GM21447 (cell line): Measurements from ENCODE around the gene HCRTR2.
"Not testable (repeated sequence)": the region's sequence is repeated elsewhere in the genome, so short reads cannot be mapped to it uniquely, and the experiment has no call there.

Source experiments
- ATAC-seq: cut with Tn5 transposase; IDR thresholded peaks from one replicate; pipeline ENCODE4 v1.9.1; 2021; ENCODE audit not compliant: unreplicated experiment

HCRTR2 gene

GRCh38 chr6:55210952-55211351 is 36.6 kb downstream of the HCRTR2 start:
- no peak for ATAC-seq

GRCh38 chr6:55212156-55212555 is 37.8 kb downstream of the HCRTR2 start:
- ATAC-seq: no peak

GRCh38 chr6:55220961-55221360 is 46.6 kb downstream of the HCRTR2 start:
- no peak for ATAC-seq

GRCh38 chr6:55227862-55228261 is 53.5 kb downstream of the HCRTR2 start:
- ATAC-seq: no peak

GRCh38 chr6:55239099-55239498 is 64.8 kb downstream of the HCRTR2 start:
- ATAC-seq: no peak

GRCh38 chr6:55240975-55241605 is 66.8 kb downstream of the HCRTR2 start:
- not testable (repeated sequence) for ATAC-seq

GRCh38 chr6:55250400-55250799 is 76.1 kb downstream of the HCRTR2 start:
- no peak for ATAC-seq

- ATAC-seq: no peak
Measured at GRCh38 chr6:55255113-55255512, 80.8 kb downstream of the HCRTR2 start.

GRCh38 chr6:55260181-55260580 is 85.9 kb downstream of the HCRTR2 start:
- no peak for ATAC-seq

GRCh38 chr6:55265409-55266114 is 91.2 kb downstream of the HCRTR2 start:
- no peak for ATAC-seq

GRCh38 chr6:55266896-55267295 is 92.6 kb downstream of the HCRTR2 start:
- no peak for ATAC-seq

- ATAC-seq: peak; percentile 53
Measured at GRCh38 chr6:55276745-55277530, 102.6 kb downstream of the HCRTR2 start.

GRCh38 chr6:55277646-55278045 is 103.3 kb downstream of the HCRTR2 start:
- ATAC-seq: no peak

- no peak for ATAC-seq
Measured at GRCh38 chr6:55281215-55281614, 106.9 kb downstream of the HCRTR2 start.

- no peak for ATAC-seq
Measured at GRCh38 chr6:55282115-55282514, 107.8 kb downstream of the HCRTR2 start.

- ATAC-seq: no peak
Measured at GRCh38 chr6:55286824-55287223, 112.5 kb downstream of the HCRTR2 start.

GRCh38 chr6:55290736-55291135 is 116.4 kb downstream of the HCRTR2 start:
- no peak for ATAC-seq

- no peak for ATAC-seq
Measured at GRCh38 chr6:55293116-55293515, 118.8 kb downstream of the HCRTR2 start.

GRCh38 chr6:55297214-55297613 is 122.9 kb downstream of the HCRTR2 start:
- not testable (repeated sequence) for ATAC-seq

GRCh38 chr6:55299286-55299985 is 125.1 kb downstream of the HCRTR2 start:
- no peak for ATAC-seq

GRCh38 chr6:55304747-55305146 is 130.4 kb downstream of the HCRTR2 start:
- ATAC-seq: no peak
